NCI-H460 (cell line): ENCODE measurements around the gene TNNI3K. TPM values are rescaled to one million over a fixed set of nuclear protein-coding genes. Genes with fewer than 3 reads are reported as not detected.

Experiments used
- DNase-seq: peaks from one replicate; pipeline ENCODE4 v3.0.0-alpha.2; 2016; ENCODE audit warnings: low read depth; ENCODE audit errors: extremely low read depth
- total RNA-seq: library from RNA; depleted of rRNA; stranded (reverse); fragments of >200 nt; shearing (Covaris generic); gene quantifications from 2 replicates; pipeline ENCODE4 v1.2.3, GENCODE V29; 2014

The TNNI3K gene
- total RNA-seq, 1 experiment from 2014 or later: 0.45 TPM

GRCh38 chr1:74531796-74532195 is 296.6 kb downstream of the TNNI3K start:
- no peak for DNase-seq

- no peak for DNase-seq
Measured at GRCh38 chr1:74534241-74534640, 299.1 kb downstream of the TNNI3K start.

- DNase-seq: no peak
Measured at GRCh38 chr1:74545821-74546220, 310.6 kb downstream of the TNNI3K start.

- DNase-seq: no peak
Measured at GRCh38 chr1:74548961-74549750, 314.0 kb downstream of the TNNI3K start.

GRCh38 chr1:74549932-74550331 is 314.7 kb downstream of the TNNI3K start:
- no peak for DNase-seq

GRCh38 chr1:74570797-74571492 is 335.8 kb downstream of the TNNI3K start:
- no peak for DNase-seq

GRCh38 chr1:74571493-74571800 is 336.3 kb downstream of the TNNI3K start:
- no peak for DNase-seq

GRCh38 chr1:74571891-74572290 is 336.7 kb downstream of the TNNI3K start:
- DNase-seq: no peak

GRCh38 chr1:74578101-74578500 is 342.9 kb downstream of the TNNI3K start:
- DNase-seq: no peak

GRCh38 chr1:74579425-74579824 is 344.2 kb downstream of the TNNI3K start:
- no peak for DNase-seq

GRCh38 chr1:74583397-74583796 is 348.2 kb downstream of the TNNI3K start:
- DNase-seq: no peak

- DNase-seq: no peak
Measured at GRCh38 chr1:74584185-74584584, 349.0 kb downstream of the TNNI3K start.

GRCh38 chr1:74586253-74586897 is 351.2 kb downstream of the TNNI3K start:
- DNase-seq: no peak

- DNase-seq: no peak
Measured at GRCh38 chr1:74587888-74588287, 352.7 kb downstream of the TNNI3K start.

GRCh38 chr1:74590288-74590687 is 355.1 kb downstream of the TNNI3K start:
- no peak for DNase-seq

- DNase-seq: no peak
Measured at GRCh38 chr1:74591949-74592348, 356.8 kb downstream of the TNNI3K start.

GRCh38 chr1:74592580-74593355 is 357.6 kb downstream of the TNNI3K start:
- DNase-seq: no peak
